ENCODE data around the gene CC2D2A. TPM values are rescaled to one million over a fixed set of nuclear protein-coding genes. Genes with fewer than 3 reads are reported as not detected.
A peak's percentile ranks its signal among the peaks of the same experiment; 100 is the strongest.

CC2D2A gene
- total RNA-seq, 4 donors from 2014 or later = 5.6 to 36.7 (median 9.6) TPM

- H3K9me3 ChIP-seq = no peaks in the 10 kb centered on the region
- intact Hi-C loops (cut with DNase I; ENCODE audit: low total_unique reads) = no loop called here
- in situ Hi-C loops (cut with MboI; ENCODE audit: low pct_ligation_motif_present in 1 of 4, low pct_unique_long_range_greater_than_20kb in 1 of 4, low sequenced_read_pairs in 3 of 4) = no loop called here
- H3K27ac ChIP-seq = peak overlapping the region in 1 of 4 donors; percentile 59
- H3K4me1 ChIP-seq = no peaks in the 10 kb centered on the region
- no peak overlapping the region for H3K4me3 ChIP-seq
- H3K27me3 ChIP-seq = no peaks in the 10 kb centered on the region
- TF ChIP-seq POLR2AphosphoS5 (IDR thresholded peaks at IDR 0.05) (peak in 1 of 3 donors; percentile 21), POLR2A (IDR thresholded peaks at IDR 0.05) (no peak)
- 82 to 83% methylated on average over 4 of the region's 4 CpGs for WGBS, 2 donors (ENCODE audit: low coverage in 1 of 2)
- H3K36me3 ChIP-seq = no peaks in the 10 kb centered on the region
- no peak for DNase-seq
Observed at GRCh38 chr4:15598644-15599043, 129.0 kb downstream of the CC2D2A start.

- 97% methylated on average over 3 of the region's 3 CpGs; no CpG with 5 or more reads in 1 of the 2 donors for WGBS, 2 donors (ENCODE audit: low coverage in 1 of 2)
- Histone ChIP-seq H3K27ac (no peak overlapping the region), H3K4me1 (no peaks in the 10 kb centered on the region), H3K36me3 (no peaks in the 10 kb centered on the region), H3K4me3 (no peak overlapping the region), H3K9me3 (no peaks in the 10 kb centered on the region), H3K27me3 (no peaks in the 10 kb centered on the region)
- no peak for DNase-seq
- intact Hi-C loops (cut with DNase I; ENCODE audit: low total_unique reads) = no loop called here
- in situ Hi-C loops (cut with MboI; ENCODE audit: low pct_ligation_motif_present in 1 of 4, low pct_unique_long_range_greater_than_20kb in 1 of 4, low sequenced_read_pairs in 3 of 4) = no loop called here
- TF ChIP-seq EP300 (IDR thresholded peaks at IDR 0.05; ENCODE audit: low read depth) = no peak
- TF ChIP-seq POLR2AphosphoS5 (IDR thresholded peaks at IDR 0.05) = no peak
- no peak for TF ChIP-seq CTCF (IDR thresholded peaks at IDR 0.05)
- no peak for TF ChIP-seq POLR2A (IDR thresholded peaks at IDR 0.05)
Observed at GRCh38 chr4:15600176-15600575, 130.5 kb downstream of the CC2D2A start.

DNA sequence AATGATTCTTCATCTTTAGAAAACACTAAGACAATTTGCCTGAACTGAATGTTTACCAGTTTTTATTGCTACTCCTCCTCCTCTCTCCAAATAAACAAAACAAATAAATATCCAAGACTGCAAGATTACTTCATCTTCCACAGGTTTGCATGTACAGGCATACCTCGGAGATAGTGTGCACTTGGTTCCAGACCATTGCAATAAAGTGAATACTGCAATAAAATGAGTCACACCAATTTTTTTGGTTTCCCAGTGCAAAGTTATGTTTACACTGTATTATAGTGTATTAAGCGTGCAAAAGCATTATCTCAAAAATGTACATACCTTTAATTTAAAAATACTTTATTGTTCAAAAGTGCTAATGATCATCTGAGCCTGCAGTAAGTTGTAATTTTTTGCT lies 132.2 kb downstream of the CC2D2A start:
- in situ Hi-C loops (cut with MboI; ENCODE audit: low pct_ligation_motif_present in 1 of 4, low pct_unique_long_range_greater_than_20kb in 1 of 4, low sequenced_read_pairs in 3 of 4) (no loop called here), intact Hi-C loops (cut with DNase I; ENCODE audit: low total_unique reads) (no loop called here)
- 52 to 58% methylated on average over 2 of the region's 2 CpGs for WGBS, 2 donors (ENCODE audit: low coverage in 1 of 2)
- H3K4me3 ChIP-seq = no peak overlapping the region
- DNase-seq = no peak
- no peaks in the 10 kb centered on the region for H3K9me3 ChIP-seq
- TF ChIP-seq CTCF (IDR thresholded peaks at IDR 0.05) (no peak), POLR2AphosphoS5 (IDR thresholded peaks at IDR 0.05) (no peak), POLR2A (IDR thresholded peaks at IDR 0.05) (no peak), EP300 (IDR thresholded peaks at IDR 0.05; ENCODE audit: low read depth) (no peak)
- H3K27ac ChIP-seq = no peak overlapping the region
- H3K4me1 ChIP-seq = no peaks in the 10 kb centered on the region
- H3K27me3 ChIP-seq = no peaks in the 10 kb centered on the region
- peaks cover 0 to 3% (median 0%) of the 10 kb centered on the region in 4 donors for H3K36me3 ChIP-seq

DNA sequence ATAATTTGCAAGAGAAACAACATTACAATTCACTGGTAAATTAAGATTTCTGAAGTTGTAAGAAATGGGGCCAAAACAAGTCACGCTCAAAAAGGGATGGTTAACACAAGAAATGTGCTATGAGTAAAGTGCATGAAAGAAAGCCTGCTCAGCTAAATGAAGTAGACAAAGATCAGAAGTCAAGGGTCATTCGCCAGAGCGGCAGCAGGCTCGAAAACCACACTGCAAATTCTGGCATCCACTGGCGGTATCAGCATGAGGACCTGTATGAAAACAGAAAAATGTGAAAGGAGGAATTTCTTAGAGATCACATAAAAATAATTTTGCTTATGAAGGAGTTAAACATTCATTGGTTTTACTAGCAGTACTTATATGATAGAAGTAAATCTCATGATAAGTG lies 135.9 kb downstream of the CC2D2A start:
- Histone ChIP-seq H3K27ac (no peak overlapping the region), H3K9me3 (no peaks in the 10 kb centered on the region), H3K27me3 (no peaks in the 10 kb centered on the region), H3K4me3 (no peak overlapping the region), H3K4me1 (no peaks in the 10 kb centered on the region), H3K36me3 (peaks cover 0 to 3% (median 0%) of the 10 kb centered on the region in 4 donors)
- 95 to 97% methylated on average over 5 of the region's 5 CpGs for WGBS, 2 donors (ENCODE audit: low coverage in 1 of 2)
- in situ Hi-C loops (cut with MboI; ENCODE audit: low pct_ligation_motif_present in 1 of 4, low pct_unique_long_range_greater_than_20kb in 1 of 4, low sequenced_read_pairs in 3 of 4) = no loop called here
- DNase-seq = no peak
- intact Hi-C loops (cut with DNase I; ENCODE audit: low total_unique reads) = no loop called here
- TF ChIP-seq POLR2A (IDR thresholded peaks at IDR 0.05) (no peak), EP300 (IDR thresholded peaks at IDR 0.05; ENCODE audit: low read depth) (no peak), CTCF (IDR thresholded peaks at IDR 0.05) (no peak), POLR2AphosphoS5 (IDR thresholded peaks at IDR 0.05) (no peak)

GRCh38 chr4:15610855-15611254 lies 141.2 kb downstream of the CC2D2A start:
- no peak for TF ChIP-seq POLR2A (IDR thresholded peaks at IDR 0.05)
- no peak for TF ChIP-seq CTCF (IDR thresholded peaks at IDR 0.05)
- TF ChIP-seq POLR2AphosphoS5 (IDR thresholded peaks at IDR 0.05) = no peak
- TF ChIP-seq EP300 (IDR thresholded peaks at IDR 0.05; ENCODE audit: low read depth) = no peak
- in situ Hi-C loops (cut with MboI; ENCODE audit: low pct_ligation_motif_present in 1 of 4, low pct_unique_long_range_greater_than_20kb in 1 of 4, low sequenced_read_pairs in 3 of 4) (no loop called here), intact Hi-C loops (cut with DNase I; ENCODE audit: low total_unique reads) (no loop called here)
- Histone ChIP-seq H3K27me3 (no peaks in the 10 kb centered on the region), H3K27ac (no peak overlapping the region), H3K4me1 (no peaks in the 10 kb centered on the region), H3K36me3 (peaks cover 0 to 1% (median 0%) of the 10 kb centered on the region in 4 donors), H3K9me3 (no peaks in the 10 kb centered on the region), H3K4me3 (no peak overlapping the region)
- 80% methylated on average over 2 of the region's 2 CpGs for WGBS, 2 donors (ENCODE audit: low coverage in 1 of 2)
- DNase-seq = no peak

All from transverse colon (tissue), 4 donors.